ENCODE results near the gene SLC38A10. TPM values are rescaled to one million over a fixed set of nuclear protein-coding genes. Genes with fewer than 3 reads are reported as not detected.

Gene SLC38A10
- total and polyA plus RNA-seq, 2 of the 13 experiments (the other 11 are each of a cell fraction or from before 2014, with no cell fraction given) = 23.4 to 55.8 TPM

GRCh38 chr17:81342269-81343070, 47.4 kb upstream of the SLC38A10 start (continued):
- TF ChIP-seq GFI1 (CRISPR knock-in tag; IDR thresholded peaks at IDR 0.05; ENCODE audit: borderline replicate concordance) (0 out of 2 replicates have a peak, but pooled peaks have one; percentile 17), REXO4 (CRISPR knock-in tag; IDR thresholded peaks at IDR 0.05; ENCODE audit: borderline replicate concordance) (no peak), TARDBP (CRISPR knock-in tag; IDR thresholded peaks at IDR 0.05) (no peak), ZNF407 (CRISPR knock-in tag; IDR thresholded peaks at IDR 0.05; ENCODE audit: not compliant biosample characterization) (no peak), TBX2 (CRISPR knock-in tag; IDR thresholded peaks at IDR 0.05; ENCODE audit: borderline replicate concordance) (peak; percentile 41; the same call in 1 of the 2 replicates), HOXA9 (CRISPR knock-in tag; IDR thresholded peaks at IDR 0.05; ENCODE audit: borderline replicate concordance) (peak; percentile 60; the same call in 1 of the 2 replicates), FOSL2 (CRISPR knock-in tag; IDR thresholded peaks at IDR 0.05) (no peak), MEIS2 (CRISPR knock-in tag; IDR thresholded peaks at IDR 0.05) (no peak), ZBTB43 (CRISPR knock-in tag; conservative IDR thresholded peaks at IDR 0.05) (0 out of 2 replicates have a peak, but pooled peaks have one; percentile 46), ZNF180 (CRISPR knock-in tag; IDR thresholded peaks at IDR 0.05; ENCODE audit: borderline replicate concordance, low read depth) (no peak), ATAD3A (CRISPR knock-in tag; IDR thresholded peaks at IDR 0.05) (no peak)
- TF ChIP-seq, protein P1, sequence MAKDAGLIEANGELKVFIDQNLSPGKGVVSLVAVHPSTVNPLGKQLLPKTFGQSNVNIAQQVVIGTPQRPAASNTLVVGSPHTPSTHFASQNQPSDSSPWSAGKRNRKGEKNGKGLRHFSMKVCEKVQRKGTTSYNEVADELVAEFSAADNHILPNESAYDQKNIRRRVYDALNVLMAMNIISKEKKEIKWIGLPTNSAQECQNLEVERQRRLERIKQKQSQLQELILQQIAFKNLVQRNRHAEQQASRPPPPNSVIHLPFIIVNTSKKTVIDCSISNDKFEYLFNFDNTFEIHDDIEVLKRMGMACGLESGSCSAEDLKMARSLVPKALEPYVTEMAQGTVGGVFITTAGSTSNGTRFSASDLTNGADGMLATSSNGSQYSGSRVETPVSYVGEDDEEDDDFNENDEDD (CRISPR knock-in tag; IDR thresholded peaks at IDR 0.05; ENCODE audit: borderline replicate concordance) = no peak
- TF ChIP-seq, protein P2, sequence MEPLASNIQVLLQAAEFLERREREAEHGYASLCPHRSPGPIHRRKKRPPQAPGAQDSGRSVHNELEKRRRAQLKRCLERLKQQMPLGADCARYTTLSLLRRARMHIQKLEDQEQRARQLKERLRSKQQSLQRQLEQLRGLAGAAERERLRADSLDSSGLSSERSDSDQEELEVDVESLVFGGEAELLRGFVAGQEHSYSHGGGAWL (CRISPR knock-in tag; IDR thresholded peaks at IDR 0.05) = 0 out of 2 replicates have a peak, but pooled peaks have one; percentile 20
- TF ChIP-seq, protein P3, sequence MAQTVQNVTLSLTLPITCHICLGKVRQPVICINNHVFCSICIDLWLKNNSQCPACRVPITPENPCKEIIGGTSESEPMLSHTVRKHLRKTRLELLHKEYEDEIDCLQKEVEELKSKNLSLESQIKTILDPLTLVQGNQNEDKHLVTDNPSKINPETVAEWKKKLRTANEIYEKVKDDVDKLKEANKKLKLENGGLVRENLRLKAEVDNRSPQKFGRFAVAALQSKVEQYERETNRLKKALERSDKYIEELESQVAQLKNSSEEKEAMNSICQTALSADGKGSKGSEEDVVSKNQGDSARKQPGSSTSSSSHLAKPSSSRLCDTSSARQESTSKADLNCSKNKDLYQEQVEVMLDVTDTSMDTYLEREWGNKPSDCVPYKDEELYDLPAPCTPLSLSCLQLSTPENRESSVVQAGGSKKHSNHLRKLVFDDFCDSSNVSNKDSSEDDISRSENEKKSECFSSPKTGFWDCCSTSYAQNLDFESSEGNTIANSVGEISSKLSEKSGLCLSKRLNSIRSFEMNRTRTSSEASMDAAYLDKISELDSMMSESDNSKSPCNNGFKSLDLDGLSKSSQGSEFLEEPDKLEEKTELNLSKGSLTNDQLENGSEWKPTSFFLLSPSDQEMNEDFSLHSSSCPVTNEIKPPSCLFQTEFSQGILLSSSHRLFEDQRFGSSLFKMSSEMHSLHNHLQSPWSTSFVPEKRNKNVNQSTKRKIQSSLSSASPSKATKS (CRISPR knock-in tag; IDR thresholded peaks at IDR 0.05) = no peak

Data from HepG2 (cell line).